ENCODE measurements around the gene DCST2. TPM values are rescaled to one million over a fixed set of nuclear protein-coding genes. Genes with fewer than 3 reads are reported as not detected.

DCST2 gene
- total RNA-seq, 3 donors from 2014 or later (not counting 1 experiment from before 2014, with no cell fraction given) = 0.30 to 0.92 (median 0.32) TPM

DNA sequence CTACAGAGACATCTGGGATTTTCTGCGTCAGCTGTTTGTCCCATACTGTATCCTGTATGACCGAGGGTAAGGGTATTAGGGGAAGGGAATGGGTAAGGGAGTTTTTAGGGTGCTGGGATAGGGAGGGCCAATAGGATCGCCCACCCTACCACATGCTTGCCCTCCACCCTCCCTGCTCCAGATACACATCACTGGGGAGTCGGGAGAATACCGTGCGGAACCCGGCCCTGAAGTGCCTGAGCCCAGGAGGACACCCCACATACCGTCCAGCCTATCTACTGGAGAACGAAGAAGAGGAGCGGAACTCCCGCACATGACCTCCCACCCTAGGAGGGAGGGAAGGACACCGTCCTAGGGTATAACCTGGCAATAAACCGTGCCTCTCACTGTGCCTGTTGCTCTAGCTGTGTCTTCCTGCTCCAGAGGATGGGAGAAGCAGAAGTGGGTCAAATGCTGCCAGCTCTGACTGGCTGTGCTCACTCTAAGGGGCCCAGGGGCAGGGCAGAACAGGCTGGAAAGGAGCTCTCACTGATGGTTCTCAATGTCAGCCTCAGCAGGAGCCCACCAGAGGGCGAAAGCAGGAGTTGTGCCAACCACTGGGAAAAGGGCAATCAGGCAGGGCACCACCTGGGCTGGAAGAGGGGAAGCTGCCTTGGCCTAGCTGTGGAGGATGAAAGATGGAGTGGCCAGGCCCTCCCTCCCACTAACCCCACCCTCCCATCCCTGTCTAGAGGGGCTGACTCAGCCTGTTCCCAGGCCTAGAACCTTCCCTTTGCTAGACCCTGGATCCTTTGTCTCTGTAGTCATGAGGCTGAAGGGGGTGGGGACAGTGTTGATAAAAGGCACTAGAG lies 40.6 kb downstream of the DCST2 start:
- H3K27ac Mint-ChIP-seq = no peak overlapping the region
- no peaks in the 10 kb centered on the region for H3K9me3 Mint-ChIP-seq
- no peaks in the 10 kb centered on the region for H3K9me3 ChIP-seq (ENCODE audit: control insufficient read depth, insufficient read depth, low read length)
- TF ChIP-seq, protein P1, sequence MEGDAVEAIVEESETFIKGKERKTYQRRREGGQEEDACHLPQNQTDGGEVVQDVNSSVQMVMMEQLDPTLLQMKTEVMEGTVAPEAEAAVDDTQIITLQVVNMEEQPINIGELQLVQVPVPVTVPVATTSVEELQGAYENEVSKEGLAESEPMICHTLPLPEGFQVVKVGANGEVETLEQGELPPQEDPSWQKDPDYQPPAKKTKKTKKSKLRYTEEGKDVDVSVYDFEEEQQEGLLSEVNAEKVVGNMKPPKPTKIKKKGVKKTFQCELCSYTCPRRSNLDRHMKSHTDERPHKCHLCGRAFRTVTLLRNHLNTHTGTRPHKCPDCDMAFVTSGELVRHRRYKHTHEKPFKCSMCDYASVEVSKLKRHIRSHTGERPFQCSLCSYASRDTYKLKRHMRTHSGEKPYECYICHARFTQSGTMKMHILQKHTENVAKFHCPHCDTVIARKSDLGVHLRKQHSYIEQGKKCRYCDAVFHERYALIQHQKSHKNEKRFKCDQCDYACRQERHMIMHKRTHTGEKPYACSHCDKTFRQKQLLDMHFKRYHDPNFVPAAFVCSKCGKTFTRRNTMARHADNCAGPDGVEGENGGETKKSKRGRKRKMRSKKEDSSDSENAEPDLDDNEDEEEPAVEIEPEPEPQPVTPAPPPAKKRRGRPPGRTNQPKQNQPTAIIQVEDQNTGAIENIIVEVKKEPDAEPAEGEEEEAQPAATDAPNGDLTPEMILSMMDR (IDR thresholded peaks at IDR 0.05) = no peak
- no peak overlapping the region for H3K4me3 Mint-ChIP-seq
- ATAC-seq (no peak), DNase-seq (peak in 1 of 2 donors; percentile 24)
- no peaks in the 10 kb centered on the region for H3K27me3 Mint-ChIP-seq (ENCODE audit: low read depth in 2 of 2)
- no peak overlapping the region for H3K4me3 ChIP-seq (ENCODE audit: low read length)
- intact Hi-C loops (cut with micrococcal nuclease) = no loop called here
- H3K27ac ChIP-seq (ENCODE audit: low read length) = no peak overlapping the region
- peaks cover 4 to 23% of the 10 kb centered on the region in 2 donors for H3K4me1 Mint-ChIP-seq
- no peaks in the 10 kb centered on the region for H3K27me3 ChIP-seq (ENCODE audit: control insufficient read depth, insufficient read depth, low read length)
- H3K36me3 Mint-ChIP-seq = no peaks in the 10 kb centered on the region
- peaks cover 31% of the 10 kb centered on the region for H3K36me3 ChIP-seq (ENCODE audit: control insufficient read depth, insufficient read depth, low read length)
- WGBS (ENCODE audit: insufficient coverage) = 91% methylated on average over 12 of the region's 14 CpGs
- H3K4me1 ChIP-seq (ENCODE audit: control insufficient read depth, insufficient read depth, low read length) = peaks cover 2% of the 10 kb centered on the region

GRCh38 chr1:154990276-154990675 lies 43.3 kb downstream of the DCST2 start:
- Mint-ChIP-seq H3K4me3 (no peak overlapping the region), H3K27me3 (ENCODE audit: low read depth in 2 of 2) (no peaks in the 10 kb centered on the region), H3K36me3 (no peaks in the 10 kb centered on the region), H3K9me3 (no peaks in the 10 kb centered on the region), H3K4me1 (peaks cover 4 to 18% of the 10 kb centered on the region in 2 donors), H3K27ac (no peak overlapping the region)
- no peak for ATAC-seq
- H3K4me1 ChIP-seq (ENCODE audit: control insufficient read depth, insufficient read depth, low read length) = no peaks in the 10 kb centered on the region
- intact Hi-C loops (cut with micrococcal nuclease) = no loop called here
- no peak for DNase-seq
- peaks cover 41% of the 10 kb centered on the region for H3K36me3 ChIP-seq (ENCODE audit: control insufficient read depth, insufficient read depth, low read length)
- H3K9me3 ChIP-seq (ENCODE audit: control insufficient read depth, insufficient read depth, low read length) = no peaks in the 10 kb centered on the region
- no peak overlapping the region for H3K4me3 ChIP-seq (ENCODE audit: low read length)
- TF ChIP-seq, protein P1 (IDR thresholded peaks at IDR 0.05) = no peak
- H3K27me3 ChIP-seq (ENCODE audit: control insufficient read depth, insufficient read depth, low read length) = no peaks in the 10 kb centered on the region
- no peak overlapping the region for H3K27ac ChIP-seq (ENCODE audit: low read length)
- 95% methylated on average over 8 of the region's 8 CpGs for WGBS (ENCODE audit: insufficient coverage)

- no peak overlapping the region for H3K27ac Mint-ChIP-seq
- ATAC-seq = no peak
- no peak overlapping the region for H3K4me3 ChIP-seq (ENCODE audit: low read length)
- peaks cover 41% of the 10 kb centered on the region for H3K36me3 ChIP-seq (ENCODE audit: control insufficient read depth, insufficient read depth, low read length)
- WGBS (ENCODE audit: insufficient coverage) = 100% methylated on average over 2 of the region's 3 CpGs
- DNase-seq = no peak
- H3K4me1 ChIP-seq (ENCODE audit: control insufficient read depth, insufficient read depth, low read length) = peaks cover under 1% of the 10 kb centered on the region
- H3K4me3 Mint-ChIP-seq = no peak overlapping the region
- H3K36me3 Mint-ChIP-seq = no peaks in the 10 kb centered on the region
- no peaks in the 10 kb centered on the region for H3K27me3 Mint-ChIP-seq (ENCODE audit: low read depth in 2 of 2)
- H3K9me3 Mint-ChIP-seq = no peaks in the 10 kb centered on the region
- no peak overlapping the region for H3K27ac ChIP-seq (ENCODE audit: low read length)
- H3K4me1 Mint-ChIP-seq = peaks cover 4 to 18% of the 10 kb centered on the region in 2 donors
- intact Hi-C loops (cut with micrococcal nuclease) = no loop called here
- H3K9me3 ChIP-seq (ENCODE audit: control insufficient read depth, insufficient read depth, low read length) = no peaks in the 10 kb centered on the region
- TF ChIP-seq, protein P1 (IDR thresholded peaks at IDR 0.05) = no peak
- H3K27me3 ChIP-seq (ENCODE audit: control insufficient read depth, insufficient read depth, low read length) = no peaks in the 10 kb centered on the region
Measured at GRCh38 chr1:154989195-154989860, 44.3 kb downstream of the DCST2 start.

Data from natural killer cell (primary cell).